SK-N-DZ (cell line): Measurements from ENCODE around the gene CCDC12.
"Not testable (repeated sequence)": the region's sequence is repeated elsewhere in the genome, so short reads cannot be mapped to it uniquely, and the experiment has no call there.

ENCODE experiments used
- DNase-seq: peaks from one replicate; pipeline ENCODE4 v3.0.0-alpha.2; 2015; ENCODE audit warnings: low spot score

CCDC12 gene

GRCh38 chr3:46981932-46982471 is 5.5 kb upstream of the CCDC12 start:
- DNase-seq: no peak

GRCh38 chr3:46979958-46980497 is 3.5 kb upstream of the CCDC12 start:
- no peak for DNase-seq

- peak; percentile 91 for DNase-seq
Measured at GRCh38 chr3:46978985-46979944, 2.7 kb upstream of the CCDC12 start, which contains the start of gene NBEAL2. NBEAL2 (plus strand) TSS chr3:46979666; CDS start chr3:46979862, 196 bp downstream.

- no peak for DNase-seq
Measured at GRCh38 chr3:46978381-46978780, 1.8 kb upstream of the CCDC12 start.

- DNase-seq: no peak
Measured at GRCh38 chr3:46977811-46978195, 1.3 kb upstream of the CCDC12 start.

- no peak for DNase-seq
Measured at GRCh38 chr3:46974421-46975171, 1.9 kb downstream of the CCDC12 start.

- DNase-seq: no peak
Measured at GRCh38 chr3:46972396-46972795, 4.1 kb downstream of the CCDC12 start.

- DNase-seq: no peak
Measured at GRCh38 chr3:46971742-46972141, 4.8 kb downstream of the CCDC12 start.

GRCh38 chr3:46971151-46971550 is 5.4 kb downstream of the CCDC12 start:
- no peak for DNase-seq

- no peak for DNase-seq
Measured at GRCh38 chr3:46970391-46971091, 6.0 kb downstream of the CCDC12 start.

GRCh38 chr3:46968783-46969428 is 7.6 kb downstream of the CCDC12 start:
- DNase-seq: no peak

GRCh38 chr3:46966811-46967210 is 9.7 kb downstream of the CCDC12 start:
- no peak for DNase-seq

GRCh38 chr3:46965151-46965550 is 11.4 kb downstream of the CCDC12 start:
- no peak for DNase-seq

GRCh38 chr3:46964038-46964590 is 12.4 kb downstream of the CCDC12 start:
- not testable (repeated sequence) for DNase-seq

- no peak for DNase-seq
Measured at GRCh38 chr3:46962990-46963389, 13.6 kb downstream of the CCDC12 start.

- DNase-seq: no peak
Measured at GRCh38 chr3:46962427-46962826, 14.1 kb downstream of the CCDC12 start.

GRCh38 chr3:46960835-46961234 is 15.7 kb downstream of the CCDC12 start:
- no peak for DNase-seq

- no peak for DNase-seq
Measured at GRCh38 chr3:46960081-46960701, 16.4 kb downstream of the CCDC12 start.

- DNase-seq: no peak
Measured at GRCh38 chr3:46959161-46959511, 17.4 kb downstream of the CCDC12 start.
